ENCODE measurements around the gene TRIP12. TPM values are rescaled to one million over a fixed set of nuclear protein-coding genes. Genes with fewer than 3 reads are reported as not detected.

TRIP12 gene
- total and polyA plus RNA-seq, 2 of the 13 experiments (the other 11 are each of a cell fraction or from before 2014, with no cell fraction given): 72.1 to 153 TPM

DNA sequence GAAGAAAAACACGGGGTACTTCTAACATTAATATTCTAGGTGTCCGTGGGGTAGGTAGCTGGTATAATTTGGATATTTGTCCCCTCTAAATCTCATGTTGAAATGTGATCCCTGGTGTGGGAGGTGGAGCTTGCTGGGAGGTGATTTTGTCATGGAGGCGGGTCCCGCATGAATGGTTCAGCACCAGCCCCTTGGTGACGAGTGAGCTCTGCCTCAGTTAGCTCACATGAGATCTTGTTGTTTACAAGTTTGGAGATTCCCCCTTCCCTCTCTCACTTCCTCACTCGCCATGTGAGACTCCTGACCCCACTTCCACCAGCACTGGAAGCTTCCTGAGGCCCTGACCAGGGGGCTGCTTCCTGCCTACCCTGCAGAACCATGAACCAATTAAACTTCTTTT is 172.0 kb downstream of the TRIP12 start:
- intact Hi-C loops (cut with micrococcal nuclease; ENCODE audit: unreplicated experiment): no loop called here
- TF ChIP-seq ZBTB38 (CRISPR knock-in tag; IDR thresholded peaks at IDR 0.05): no peak
- TF ChIP-seq EP300 (IDR thresholded peaks at IDR 0.05; ENCODE audit: low read depth in 2 of 2, low read length in 2 of 2): no peak
- TF ChIP-seq EP300 (CRISPR knock-in tag; IDR thresholded peaks at IDR 0.05; ENCODE audit: borderline replicate concordance): no peak
- no peak for TF ChIP-seq ZNF713 (CRISPR knock-in tag; IDR thresholded peaks at IDR 0.05)
- no peak for TF ChIP-seq ZFYVE20 (CRISPR knock-in tag; IDR thresholded peaks at IDR 0.05; ENCODE audit: borderline replicate concordance, low read depth)
- TF ChIP-seq ZNF746 (CRISPR knock-in tag; IDR thresholded peaks at IDR 0.05): no peak
- TF ChIP-seq MEF2D (CRISPR knock-in tag; IDR thresholded peaks at IDR 0.05): no peak
- TF ChIP-seq ZNF749 (CRISPR knock-in tag; IDR thresholded peaks at IDR 0.05; ENCODE audit: borderline replicate concordance): no peak
- TF ChIP-seq THAP11 (CRISPR knock-in tag; IDR thresholded peaks at IDR 0.05): no peak
- no peak for TF ChIP-seq STAG1 (CRISPR knock-in tag; IDR thresholded peaks at IDR 0.05)
- no peak for TF ChIP-seq ZNF235 (CRISPR knock-in tag; IDR thresholded peaks at IDR 0.05; ENCODE audit: borderline replicate concordance)
- TF ChIP-seq, protein P1, sequence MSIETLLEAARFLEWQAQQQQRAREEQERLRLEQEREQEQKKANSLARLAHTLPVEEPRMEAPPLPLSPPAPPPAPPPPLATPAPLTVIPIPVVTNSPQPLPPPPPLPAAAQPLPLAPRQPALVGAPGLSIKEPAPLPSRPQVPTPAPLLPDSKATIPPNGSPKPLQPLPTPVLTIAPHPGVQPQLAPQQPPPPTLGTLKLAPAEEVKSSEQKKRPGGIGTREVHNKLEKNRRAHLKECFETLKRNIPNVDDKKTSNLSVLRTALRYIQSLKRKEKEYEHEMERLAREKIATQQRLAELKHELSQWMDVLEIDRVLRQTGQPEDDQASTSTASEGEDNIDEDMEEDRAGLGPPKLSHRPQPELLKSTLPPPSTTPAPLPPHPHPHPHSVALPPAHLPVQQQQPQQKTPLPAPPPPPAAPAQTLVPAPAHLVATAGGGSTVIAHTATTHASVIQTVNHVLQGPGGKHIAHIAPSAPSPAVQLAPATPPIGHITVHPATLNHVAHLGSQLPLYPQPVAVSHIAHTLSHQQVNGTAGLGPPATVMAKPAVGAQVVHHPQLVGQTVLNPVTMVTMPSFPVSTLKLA (IDR thresholded peaks at IDR 0.05): no peak
- TF ChIP-seq, protein P2, sequence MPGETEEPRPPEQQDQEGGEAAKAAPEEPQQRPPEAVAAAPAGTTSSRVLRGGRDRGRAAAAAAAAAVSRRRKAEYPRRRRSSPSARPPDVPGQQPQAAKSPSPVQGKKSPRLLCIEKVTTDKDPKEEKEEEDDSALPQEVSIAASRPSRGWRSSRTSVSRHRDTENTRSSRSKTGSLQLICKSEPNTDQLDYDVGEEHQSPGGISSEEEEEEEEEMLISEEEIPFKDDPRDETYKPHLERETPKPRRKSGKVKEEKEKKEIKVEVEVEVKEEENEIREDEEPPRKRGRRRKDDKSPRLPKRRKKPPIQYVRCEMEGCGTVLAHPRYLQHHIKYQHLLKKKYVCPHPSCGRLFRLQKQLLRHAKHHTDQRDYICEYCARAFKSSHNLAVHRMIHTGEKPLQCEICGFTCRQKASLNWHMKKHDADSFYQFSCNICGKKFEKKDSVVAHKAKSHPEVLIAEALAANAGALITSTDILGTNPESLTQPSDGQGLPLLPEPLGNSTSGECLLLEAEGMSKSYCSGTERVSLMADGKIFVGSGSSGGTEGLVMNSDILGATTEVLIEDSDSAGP (CRISPR knock-in tag; IDR thresholded peaks at IDR 0.05; ENCODE audit: borderline replicate concordance): no peak
- TF ChIP-seq ZNF598 (CRISPR knock-in tag; IDR thresholded peaks at IDR 0.05; ENCODE audit: borderline replicate concordance): no peak
- TF ChIP-seq DMTF1 (CRISPR knock-in tag; IDR thresholded peaks at IDR 0.05): no peak
- TF ChIP-seq REST (IDR thresholded peaks at IDR 0.05; ENCODE audit: borderline replicate concordance in 1 of 2, low read depth in 1 of 2, low read length in 2 of 2): no peak
- TF ChIP-seq ETV6 (CRISPR knock-in tag; conservative IDR thresholded peaks at IDR 0.05): no peak

More for the DNA sequence above, 172.0 kb downstream of the TRIP12 start:
- Histone ChIP-seq H3K4me1 (ENCODE audit: insufficient read depth, low read length) (peaks cover 21% of the 10 kb centered on the region), H3K4me2 (ENCODE audit: low read depth, low read length) (no peak overlapping the region), H3K4me3 (replicated peaks in 1 of 3; ENCODE audit: insufficient read depth in 1 of 3, low read depth in 2 of 3, low read length in 3 of 3) (no peak overlapping the region), H3K36me3 (replicated peaks in 1 of 2; ENCODE audit: control insufficient read depth in 1 of 2, insufficient read depth in 2 of 2, low read length in 2 of 2) (no peaks in the 10 kb centered on the region), H3K27me3 (ENCODE audit: control insufficient read depth in 1 of 2, insufficient read depth in 2 of 2, low read length in 2 of 2) (no peaks in the 10 kb centered on the region), H4K20me1 (ENCODE audit: insufficient read depth, low read length) (no peaks in the 10 kb centered on the region), H3K79me2 (ENCODE audit: insufficient read depth, low read length) (no peaks in the 10 kb centered on the region), H3K9ac (ENCODE audit: insufficient read depth, low read depth, low read length) (no peak overlapping the region), H2AFZ (ENCODE audit: low read length) (no peak overlapping the region), H3K27ac (ENCODE audit: extremely low read length, insufficient read depth, low read length) (no peak overlapping the region), H3K9me3 (ENCODE audit: low read length) (no peaks in the 10 kb centered on the region)
- 68% methylated on average over 6 of the region's 6 CpGs for WGBS (ENCODE audit: low lambda C conversion rate)
- DNase-seq (ENCODE audit: low spot score) (no peak), ATAC-seq (no peak), FAIRE-seq (no peak)
- POLR2A ChIA-PET: no interaction called here
- BruUV-seq (replicated peaks): no TSS peak
- CTCF ChIA-PET (ENCODE audit: low intra/inter-chr PET ratio, low total read pairs): no interaction called here
- in situ Hi-C loops (cut with HindIII; ENCODE audit: extremely low pct_ligation_motif_present, low pct_unique_long_range_greater_than_20kb): no loop called here
